ENCODE results near the gene IGDCC3.

IGDCC3 gene

DNA sequence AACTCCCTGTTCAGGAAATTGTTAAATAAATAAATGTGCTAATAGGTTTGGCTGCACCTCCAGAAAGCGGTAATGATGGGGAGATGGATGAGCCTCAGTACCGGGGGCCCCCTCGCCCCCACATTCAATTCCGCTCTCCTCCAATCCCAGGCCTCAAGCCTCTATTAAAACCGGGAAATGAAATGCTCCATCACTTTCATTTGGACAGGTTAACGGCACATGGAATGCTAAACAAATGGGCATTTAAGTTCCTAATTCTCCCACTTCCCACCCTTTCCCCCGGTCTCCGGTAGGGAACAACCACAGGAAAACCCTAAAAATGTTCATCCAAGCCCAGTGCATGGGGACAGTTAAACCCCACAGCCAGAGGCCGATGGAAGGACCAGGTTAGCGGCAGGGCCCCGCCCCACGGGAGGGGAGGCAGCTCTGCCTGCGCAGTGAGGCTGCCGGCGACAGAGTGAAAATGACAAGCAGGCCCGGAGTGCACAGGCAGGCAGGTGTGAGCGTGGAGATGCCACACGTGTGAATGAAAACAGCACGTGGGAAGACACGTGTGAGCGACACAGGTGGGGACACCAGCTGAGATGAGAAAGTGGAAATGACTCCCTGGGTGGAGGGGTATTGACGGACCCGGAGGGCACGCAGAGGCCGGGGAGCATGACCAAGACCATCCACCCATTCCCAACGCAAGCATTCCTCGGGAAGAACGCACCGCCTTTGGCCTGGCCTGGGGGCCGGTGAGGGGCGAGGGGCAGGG is 45.2 kb downstream of the IGDCC3 start:
- DNase-seq: no peak
- TF ChIP-seq GATA1 (IDR thresholded peaks at IDR 0.05; ENCODE audit: low read depth, low read length) (no peak), POLR2A (IDR thresholded peaks at IDR 0.05; ENCODE audit: low read length) (no peak)

DNA sequence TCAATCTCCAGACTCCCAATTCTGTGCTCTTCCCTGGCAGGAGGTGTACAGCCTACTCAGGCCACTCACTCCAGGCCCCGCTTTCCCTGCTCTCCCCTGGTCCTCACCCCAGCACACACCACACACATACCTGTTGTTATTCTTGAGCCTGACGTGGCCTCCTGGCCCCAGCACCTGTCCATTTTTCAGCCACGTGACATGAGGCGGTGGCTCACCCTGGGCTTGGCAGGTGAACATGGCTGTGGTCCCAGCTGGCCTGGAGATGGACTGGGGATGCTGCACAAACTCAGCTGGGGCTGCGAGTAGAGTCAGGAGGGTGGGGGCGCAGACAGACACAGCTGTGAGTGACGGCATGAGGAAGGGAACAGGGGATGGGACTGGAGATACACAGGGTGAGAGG is 46.0 kb downstream of the IGDCC3 start:
- TF ChIP-seq POLR2A (IDR thresholded peaks at IDR 0.05; ENCODE audit: low read length): no peak
- no peak for TF ChIP-seq GATA1 (IDR thresholded peaks at IDR 0.05; ENCODE audit: low read depth, low read length)

DNA sequence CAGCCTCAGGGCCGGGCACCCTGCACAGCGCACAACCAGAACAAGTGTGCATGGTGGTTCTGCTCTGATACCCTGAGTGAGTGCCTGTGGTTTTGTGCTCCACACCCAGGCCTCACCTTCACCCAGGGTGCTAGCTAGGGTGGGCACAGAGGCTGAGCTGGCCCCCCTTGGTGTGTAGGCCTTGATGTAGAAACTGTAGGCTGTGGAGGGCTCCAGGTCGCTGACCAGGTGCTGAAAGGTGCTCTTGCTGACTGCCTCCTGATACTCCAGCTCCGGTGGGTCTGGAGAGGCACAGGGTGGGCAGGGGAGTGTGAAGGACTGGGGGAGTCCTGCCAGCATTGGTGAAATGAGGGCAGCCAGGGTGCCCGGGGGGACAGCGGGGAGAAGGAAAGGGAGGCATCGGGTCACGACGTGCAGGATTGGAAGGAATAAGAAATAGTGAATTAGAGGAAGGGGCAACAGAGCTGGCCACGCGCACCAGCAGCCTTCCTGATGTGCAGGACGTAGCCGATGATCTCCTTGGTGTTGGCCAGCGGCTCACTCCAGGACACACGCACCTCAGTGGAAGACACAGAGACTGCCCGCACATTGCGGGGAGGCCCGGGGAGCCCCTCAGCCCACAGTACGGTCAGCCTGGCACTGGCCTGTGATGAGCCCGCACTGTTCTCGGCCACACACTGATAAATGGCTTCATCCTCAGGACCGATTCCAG is 46.7 kb downstream of the IGDCC3 start:
- no peak for TF ChIP-seq GATA1 (IDR thresholded peaks at IDR 0.05; ENCODE audit: low read depth, low read length)
- no peak for TF ChIP-seq POLR2A (IDR thresholded peaks at IDR 0.05; ENCODE audit: low read length)
- DNase-seq: no peak

More for the DNA sequence above, 46.0 kb downstream of the IGDCC3 start:
- DNase-seq: no peak

DNA sequence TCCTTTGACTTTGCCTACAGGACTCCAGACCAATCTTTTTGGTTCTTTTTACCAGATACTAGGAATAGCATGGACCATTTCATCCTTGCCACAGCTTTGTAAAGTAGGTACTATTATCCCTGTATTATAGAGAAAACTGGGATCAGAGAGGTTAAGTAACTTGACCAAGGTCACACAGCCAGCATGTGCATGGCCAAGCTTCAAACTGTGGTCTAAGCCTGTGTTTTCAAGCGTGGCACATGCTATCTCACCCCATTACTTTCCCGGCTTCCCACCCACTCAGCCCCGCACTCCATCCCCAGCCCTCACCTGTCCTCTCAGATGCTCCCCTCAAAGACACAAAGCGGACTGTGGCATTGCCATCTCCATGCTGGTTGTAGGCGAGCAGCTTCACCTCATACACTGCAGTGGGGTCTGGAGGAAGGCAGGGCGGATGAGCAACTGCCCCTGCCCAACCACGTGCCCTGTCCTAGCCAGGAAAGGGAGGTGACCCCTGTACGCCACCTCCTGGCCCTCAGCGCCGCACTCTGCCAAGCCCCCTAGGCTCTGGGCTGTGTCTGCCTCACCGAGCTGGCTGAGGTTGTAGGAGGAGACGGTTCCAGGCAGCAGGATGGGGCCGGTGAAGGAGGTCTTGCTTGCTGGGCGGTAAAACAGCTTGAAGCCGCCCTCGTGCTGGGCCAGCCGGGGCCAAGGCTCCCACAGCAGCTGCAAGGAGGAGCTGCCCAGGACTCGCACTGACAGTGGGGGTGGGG is 47.6 kb downstream of the IGDCC3 start:
- TF ChIP-seq POLR2A (IDR thresholded peaks at IDR 0.05; ENCODE audit: low read length) (no peak), GATA1 (IDR thresholded peaks at IDR 0.05; ENCODE audit: low read depth, low read length) (no peak)
- DNase-seq: no peak

DNA sequence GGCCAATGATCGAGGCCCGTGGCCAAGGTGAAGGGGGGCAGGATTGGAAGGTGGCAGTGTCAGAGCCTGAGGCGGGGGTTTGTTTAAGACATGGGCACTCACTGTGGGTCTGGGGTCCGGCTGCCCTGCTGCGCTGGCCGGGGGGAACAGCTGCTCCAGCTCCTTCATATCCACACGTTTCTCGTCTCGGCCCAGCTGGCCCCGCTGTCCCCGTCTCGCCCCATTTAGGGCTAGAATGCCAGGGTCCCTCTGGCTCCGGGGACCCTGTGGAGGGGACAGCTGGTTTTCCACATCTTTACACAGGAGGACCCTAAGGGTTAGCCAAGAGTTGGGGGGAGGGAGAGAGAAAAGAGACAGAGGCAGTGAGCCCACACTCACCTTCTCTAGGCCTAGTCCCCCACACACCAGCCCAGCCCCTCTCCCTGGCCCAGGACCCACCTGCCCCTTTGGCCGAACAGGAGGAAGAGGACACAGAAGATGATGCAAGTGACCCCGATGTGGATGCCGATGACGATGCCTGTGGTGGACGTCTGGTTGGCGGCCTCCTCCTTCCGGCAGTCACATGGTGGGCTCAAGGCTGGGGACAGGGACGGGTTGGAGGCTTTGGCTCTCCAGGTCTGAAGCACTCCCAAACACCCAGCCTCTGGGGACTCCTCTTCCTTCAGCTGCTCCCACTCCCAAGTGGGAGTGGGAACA is 48.4 kb downstream of the IGDCC3 start:
- TF ChIP-seq POLR2A (IDR thresholded peaks at IDR 0.05; ENCODE audit: low read length): no peak
- TF ChIP-seq GATA1 (IDR thresholded peaks at IDR 0.05; ENCODE audit: low read depth, low read length): no peak
- no peak for DNase-seq

DNA sequence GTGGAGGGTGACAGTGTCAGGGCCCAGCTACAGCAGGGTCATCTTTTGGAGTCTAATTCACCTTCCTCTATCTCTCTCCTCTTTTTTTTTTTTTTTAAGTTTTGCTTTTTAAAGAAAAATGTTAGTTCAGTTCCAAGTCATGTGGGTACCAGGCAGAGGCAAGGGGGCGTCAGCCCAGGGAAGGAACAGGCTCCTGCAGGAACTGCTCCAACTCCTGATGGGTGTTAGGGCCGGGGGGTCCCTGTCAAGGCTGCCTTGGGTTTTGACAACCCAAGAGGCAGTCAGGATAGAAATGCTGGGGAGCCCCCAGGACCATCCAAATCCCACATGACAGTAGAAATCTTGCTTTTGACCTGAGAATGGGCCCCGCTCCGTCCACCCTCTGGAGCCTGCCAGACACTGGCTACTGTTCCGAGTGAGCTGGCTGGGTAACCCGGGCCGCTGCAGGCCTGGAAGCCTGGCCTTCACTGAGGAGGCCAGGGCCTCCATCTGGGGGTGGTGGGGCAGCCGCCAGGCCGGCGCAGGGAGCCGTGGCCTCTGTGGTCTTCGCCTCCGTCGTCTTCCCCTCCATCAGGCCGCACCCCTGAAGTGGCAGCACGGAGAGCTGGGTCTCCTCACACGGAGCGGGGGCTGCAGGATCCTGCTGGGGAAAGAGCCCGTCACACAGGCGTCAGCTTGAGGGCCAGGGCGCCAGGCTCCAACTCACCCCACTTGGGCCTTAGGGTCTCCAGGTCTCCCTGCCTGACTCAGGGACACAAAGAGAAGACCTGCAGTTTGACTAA is 49.1 kb downstream of the IGDCC3 start:
- no peak for TF ChIP-seq POLR2A (IDR thresholded peaks at IDR 0.05; ENCODE audit: low read length)
- no peak for DNase-seq

DNA sequence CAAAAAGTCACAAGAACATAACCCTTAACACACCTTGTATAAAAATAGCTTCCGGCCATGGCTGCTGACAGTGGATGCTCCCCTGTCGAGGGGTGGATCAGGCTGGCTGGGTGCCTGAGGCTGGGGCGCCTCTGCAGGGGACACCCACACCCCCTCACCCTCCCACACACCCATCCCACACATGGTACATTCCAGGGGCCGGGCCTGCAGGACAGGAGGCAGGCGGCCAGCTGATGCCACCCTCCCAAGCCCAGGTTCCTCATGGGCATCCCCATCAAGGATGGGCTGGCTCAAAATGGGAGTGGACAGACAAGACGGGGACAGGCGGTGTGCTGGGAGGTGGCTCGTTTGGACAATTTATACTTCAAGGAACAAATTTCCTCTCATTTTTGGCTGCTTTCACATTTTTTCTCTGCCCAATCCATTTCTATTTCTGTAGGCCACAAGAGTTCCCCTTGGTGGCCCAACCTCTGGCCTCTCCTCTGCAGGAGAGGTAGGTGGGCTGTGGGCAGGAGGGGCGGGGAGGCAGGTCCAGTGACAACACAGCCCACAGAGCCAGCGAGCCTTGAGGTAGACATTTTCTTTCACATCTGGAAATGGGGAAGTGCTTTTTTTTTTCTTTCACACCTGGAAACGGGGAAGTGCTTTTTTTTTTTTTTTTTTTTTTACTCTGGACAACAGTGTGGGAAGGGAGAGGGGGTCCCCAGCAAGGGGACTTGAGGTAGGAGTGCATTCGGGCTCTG is 50.0 kb downstream of the IGDCC3 start:
- TF ChIP-seq POLR2A (IDR thresholded peaks at IDR 0.05; ENCODE audit: low read length) (no peak), GATA1 (IDR thresholded peaks at IDR 0.05; ENCODE audit: low read depth, low read length) (no peak)
- DNase-seq: no peak

DNA sequence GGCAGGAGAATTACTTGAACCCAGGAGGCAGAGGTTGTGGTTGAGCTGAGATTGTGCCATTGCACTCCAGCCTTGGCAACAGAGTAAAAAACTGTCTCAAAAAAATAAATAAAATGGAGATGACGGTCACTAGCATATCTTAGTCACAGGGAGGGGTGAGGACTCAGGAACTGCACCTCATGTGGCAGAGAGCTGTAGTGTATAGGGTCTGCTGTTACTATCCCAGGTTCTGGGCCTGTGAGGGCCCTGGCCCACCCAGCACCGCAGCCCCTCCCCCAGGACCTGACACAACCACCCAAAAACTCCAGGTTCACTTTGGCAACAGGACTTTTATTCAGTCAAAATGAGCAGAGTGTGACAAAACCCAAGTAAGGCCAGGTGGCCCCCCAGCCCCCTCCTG is 51.0 kb downstream of the IGDCC3 start:
- TF ChIP-seq POLR2A (IDR thresholded peaks at IDR 0.05; ENCODE audit: low read length) (no peak), GATA1 (IDR thresholded peaks at IDR 0.05; ENCODE audit: low read depth, low read length) (no peak)
- no peak for DNase-seq

DNA sequence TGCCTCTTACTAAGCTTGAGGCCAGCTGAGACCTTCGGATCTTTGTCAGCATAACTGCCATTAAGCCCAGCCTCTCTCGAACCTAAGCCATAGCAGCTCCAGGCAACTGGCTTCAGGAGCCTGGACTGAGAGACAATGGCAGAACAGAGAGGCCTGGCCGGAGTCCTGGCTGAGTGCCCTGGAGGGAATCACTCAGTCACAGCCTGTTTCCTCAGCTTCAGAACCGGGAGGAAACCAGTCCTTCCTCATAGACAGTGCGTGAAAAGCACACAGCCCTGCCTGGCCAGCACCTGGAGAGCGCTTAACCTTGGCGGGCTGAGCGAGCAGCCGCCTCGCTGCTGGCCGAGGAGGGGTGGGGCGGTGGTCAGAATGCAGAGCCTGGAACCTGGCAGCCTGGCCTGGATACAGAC is 51.7 kb downstream of the IGDCC3 start:
- DNase-seq: no peak
- TF ChIP-seq POLR2A (IDR thresholded peaks at IDR 0.05; ENCODE audit: low read length): no peak
- TF ChIP-seq GATA1 (IDR thresholded peaks at IDR 0.05; ENCODE audit: low read depth, low read length): no peak

DNA sequence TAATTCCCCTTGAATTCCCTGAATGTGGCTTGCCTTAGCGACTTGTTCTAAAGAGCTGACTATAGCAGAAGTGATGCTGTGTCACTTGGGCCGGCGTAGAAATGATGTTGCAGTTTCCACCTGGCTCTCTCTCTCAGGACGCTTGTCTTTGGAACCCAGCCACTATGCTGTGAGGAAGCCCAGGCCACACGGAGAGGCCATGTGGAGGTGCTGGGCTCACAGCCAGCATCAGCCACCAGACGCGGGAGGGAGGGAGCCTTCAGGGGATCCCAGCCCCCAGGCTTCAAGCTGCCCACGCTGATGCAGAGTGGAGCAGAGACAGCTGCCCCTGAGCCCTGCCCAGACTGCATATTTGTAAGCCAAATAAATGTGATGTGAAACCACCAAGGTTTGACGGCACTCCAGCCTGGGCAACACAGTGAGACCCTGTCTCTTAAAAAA is 54.7 kb downstream of the IGDCC3 start:
- TF ChIP-seq GATA1 (IDR thresholded peaks at IDR 0.05; ENCODE audit: low read depth, low read length) (no peak), POLR2A (IDR thresholded peaks at IDR 0.05; ENCODE audit: low read length) (no peak)
- no peak for DNase-seq

DNA sequence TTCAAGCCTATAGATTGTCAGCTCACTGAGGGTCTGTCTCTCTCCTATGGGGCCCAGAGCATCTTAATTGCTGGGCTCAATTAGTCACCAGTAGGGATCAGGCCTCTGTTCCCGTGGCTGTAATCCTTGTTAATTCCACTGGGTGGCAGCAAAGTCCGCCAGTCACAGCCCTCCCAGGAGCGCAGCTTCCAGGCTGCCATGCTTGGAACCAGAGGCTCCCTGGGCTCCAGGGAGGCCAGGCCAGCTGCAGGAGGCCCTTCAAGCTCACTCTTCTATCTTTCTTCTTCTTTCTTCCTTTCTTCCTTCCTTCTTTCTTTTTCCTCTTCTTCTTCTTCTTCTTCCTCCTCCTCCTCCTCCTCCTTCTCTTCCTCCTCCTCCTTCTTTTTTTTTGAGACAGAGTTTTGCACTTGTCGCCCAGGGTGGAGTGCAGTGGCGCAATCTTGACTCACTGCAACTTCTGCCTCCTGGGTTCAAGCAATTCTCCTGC is 58.9 kb downstream of the IGDCC3 start:
- peak; percentile 67 to 84 for DNase-seq
- TF ChIP-seq GATA1 (IDR thresholded peaks at IDR 0.05; ENCODE audit: low read depth, low read length) (no peak), POLR2A (IDR thresholded peaks at IDR 0.05; ENCODE audit: low read length) (no peak)

DNA sequence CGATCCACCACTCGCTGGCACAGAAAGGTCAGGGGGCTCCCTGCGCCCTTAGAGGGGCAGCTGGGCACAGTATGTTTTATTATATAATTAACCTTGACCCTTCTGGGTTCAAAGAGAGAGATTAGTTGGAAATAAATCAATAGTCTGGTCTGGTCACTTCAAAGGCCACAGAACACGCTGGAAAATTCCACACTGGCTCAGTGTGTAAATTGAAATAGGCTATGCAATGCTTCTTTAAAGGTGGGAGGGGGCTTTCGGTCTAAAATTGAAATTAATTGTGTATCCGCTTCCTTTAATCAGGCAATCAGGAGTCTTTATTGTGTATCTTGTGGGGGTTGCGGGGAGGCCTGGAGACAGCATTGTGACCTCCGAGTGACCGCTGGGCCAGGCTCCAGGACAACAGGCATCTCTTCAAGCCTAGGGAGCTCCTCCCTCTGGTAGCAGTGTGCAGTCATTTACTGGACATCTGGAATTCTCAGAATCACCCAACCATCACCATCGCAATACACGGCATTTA is 65.3 kb downstream of the IGDCC3 start:
- no peak for DNase-seq
- TF ChIP-seq POLR2A (IDR thresholded peaks at IDR 0.05; ENCODE audit: low read length) (no peak), GATA1 (IDR thresholded peaks at IDR 0.05; ENCODE audit: low read depth, low read length) (no peak)

Data from erythroblast (primary cell).